Tibial nerve (tissue), 4 donors: ENCODE measurements around the gene HOPX. TPM values are rescaled to one million over a fixed set of nuclear protein-coding genes. Genes with fewer than 3 reads are reported as not detected.

Source experiments
- DNase-seq, 2 donors: peaks; one replicate each; pipeline ENCODE4 v3.0.0-alpha.2; 2019; ENCODE audit warnings: low spot score in 2 of 2
- H3K27ac ChIP-seq, 4 donors: fragments of 200-600 bp; sonication (generic) in 3 of 4; one replicate each; pipeline ENCODE4 v1.5.1; 2017 to 2019; ENCODE audit warnings: mild to moderate bottlenecking in 1 of 4
- H3K27me3 ChIP-seq, 2 donors: fragments of 200-600 bp; sonication (generic) in 1 of 2; one replicate each; pipeline versions ENCODE4 v1.5.1 to v1.6.0; 2017 to 2019
- H3K36me3 ChIP-seq, 3 donors: fragments of 200-600 bp; sonication (generic); one replicate each; pipeline ENCODE4 v1.5.1; 2018 to 2019
- H3K4me1 ChIP-seq, 4 donors: fragments of 200-600 bp; sonication (generic) in 3 of 4; one replicate each; pipeline ENCODE4 v1.5.1; 2017 to 2019
- H3K4me3 ChIP-seq, 4 donors: fragments of 200-600 bp; sonication (generic) in 3 of 4; one replicate each; pipeline ENCODE4 v1.5.1; 2017 to 2019; ENCODE audit warnings: mild to moderate bottlenecking in 1 of 4, moderate library complexity in 1 of 4
- H3K9me3 ChIP-seq, 4 donors: fragments of 200-600 bp; sonication (generic) in 3 of 4; one replicate each; pipeline ENCODE4 v1.5.1; 2017 to 2019
- CTCF ChIP-seq, 5 experiments: fragments of 200-600 bp in 3 of 5; fragments of 450-650 bp in 2 of 5; sonication (generic) in 3 of 5; IDR thresholded peaks; one replicate each; pipeline ENCODE4 v1.5.1; 2016 to 2019; ENCODE audit warnings: antibody characterized with exemption in 5 of 5, mild to moderate bottlenecking in 3 of 5, moderate library complexity in 2 of 5
- EP300 ChIP-seq, 2 donors: sonication (generic); formaldehyde crosslinking; IDR thresholded peaks; one replicate each; pipeline ENCODE4 v1.6.1; 2017; ENCODE audit warnings: antibody characterized with exemption in 2 of 2, mild to moderate bottlenecking in 1 of 2
- POLR2A ChIP-seq, 2 donors: fragments of 450-650 bp; IDR thresholded peaks; one replicate each; pipeline ENCODE4 v1.6.1; 2017; ENCODE audit warnings: antibody characterized with exemption in 2 of 2, mild to moderate bottlenecking in 2 of 2, moderate library complexity in 2 of 2
- WGBS, 2 donors: methylation state at CpG; one replicate each; pipeline ENCODE4 v1.1.5; 2018; 5-methylcytosine and 5-hydroxymethylcytosine counted together
- total RNA-seq, 4 donors: library from RNA; depleted of rRNA; stranded (reverse); fragments of >200 nt; gene quantifications; one replicate each; pipeline ENCODE4 v1.1.0, GENCODE V29; 2016

Gene HOPX
- total RNA-seq, 4 donors from 2014 or later = 0.63 to 2.7 (median 1.9) TPM

DNA sequence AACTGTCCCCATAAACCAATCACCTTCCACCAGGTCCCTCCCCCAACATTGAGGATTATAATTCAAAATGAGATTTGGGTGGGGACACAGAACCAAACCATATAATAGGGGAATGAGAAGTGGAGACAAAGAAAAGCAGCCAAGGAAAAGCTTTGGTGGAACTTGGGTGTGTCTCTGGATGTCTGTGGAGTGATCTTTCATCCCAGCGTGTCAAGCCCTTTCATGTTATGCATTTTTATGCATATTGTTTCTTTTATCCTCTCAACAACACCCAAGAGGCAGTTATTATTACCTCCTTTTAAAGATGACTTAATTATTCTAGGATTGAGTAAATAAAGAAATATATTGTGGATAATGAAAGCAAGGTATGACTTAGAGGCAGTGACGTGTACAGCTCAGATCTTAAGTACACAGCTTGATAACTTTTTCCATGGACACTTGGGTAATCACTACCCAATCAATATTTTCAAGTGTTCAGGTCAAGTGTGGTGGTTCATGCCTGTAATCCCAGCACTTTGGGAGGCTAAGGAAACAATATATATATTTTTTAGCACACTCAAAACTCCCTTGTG lies 42.6 kb upstream of the HOPX start:
- H3K9me3 ChIP-seq = no peaks in the 10 kb centered on the region

GRCh38 chr4:56723201-56723605 lies 42.1 kb upstream of the HOPX start:
- TF ChIP-seq EP300 (IDR thresholded peaks at IDR 0.05) = no peak
- TF ChIP-seq CTCF (IDR thresholded peaks at IDR 0.05) = no peak
- DNase-seq = no peak
- Histone ChIP-seq H3K4me1 (no peaks in the 10 kb centered on the region), H3K9me3 (no peaks in the 10 kb centered on the region), H3K4me3 (no peak overlapping the region), H3K27ac (no peak overlapping the region), H3K36me3 (no peaks in the 10 kb centered on the region), H3K27me3 (no peaks in the 10 kb centered on the region)
- 64 to 67% methylated on average over 5 of the region's 5 CpGs for WGBS, 2 donors

More for the DNA sequence above, 42.6 kb upstream of the HOPX start:
- H3K27ac ChIP-seq = no peak overlapping the region
- H3K4me3 ChIP-seq = no peak overlapping the region
- no peaks in the 10 kb centered on the region for H3K36me3 ChIP-seq
- no peak for TF ChIP-seq EP300 (IDR thresholded peaks at IDR 0.05)
- TF ChIP-seq CTCF (IDR thresholded peaks at IDR 0.05) = no peak
- no peak for TF ChIP-seq POLR2A (IDR thresholded peaks at IDR 0.05)
- no peaks in the 10 kb centered on the region for H3K27me3 ChIP-seq
- no peaks in the 10 kb centered on the region for H3K4me1 ChIP-seq
- 68 to 71% methylated on average over 2 of the region's 2 CpGs for WGBS, 2 donors
- no peak for DNase-seq

DNA sequence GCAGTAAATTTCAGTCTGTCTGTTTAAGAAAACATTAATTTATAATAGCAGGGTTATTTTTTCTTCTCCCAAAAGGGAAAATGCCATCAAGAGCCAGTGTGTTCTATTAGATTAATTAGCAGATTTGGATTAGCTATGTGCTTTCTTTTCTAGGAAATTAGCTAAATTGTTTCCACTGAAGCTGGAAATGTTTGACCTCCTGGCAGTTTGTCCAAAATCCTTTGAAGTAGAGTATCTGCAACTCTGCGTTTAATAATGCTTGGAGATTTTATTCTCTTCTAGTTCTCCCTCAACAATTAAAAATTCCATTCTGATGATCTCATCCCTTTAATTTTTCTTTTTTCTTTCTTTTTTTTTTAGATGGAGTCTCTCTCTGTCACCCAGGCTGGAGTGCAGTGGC lies 27.1 kb upstream of the HOPX start:
- H3K36me3 ChIP-seq = no peaks in the 10 kb centered on the region
- peaks cover 0 to 10% (median 0%) of the 10 kb centered on the region in 4 donors for H3K4me1 ChIP-seq
- H3K27ac ChIP-seq = no peak overlapping the region
- H3K27me3 ChIP-seq = no peaks in the 10 kb centered on the region
- peaks cover 0 to 13% (median 0%) of the 10 kb centered on the region in 4 donors for H3K9me3 ChIP-seq
- H3K4me3 ChIP-seq = no peak overlapping the region
- no peak for DNase-seq
- TF ChIP-seq EP300 (IDR thresholded peaks at IDR 0.05) = no peak
- 19 to 22% methylated on average over 1 of the region's 1 CpG for WGBS, 2 donors

DNA sequence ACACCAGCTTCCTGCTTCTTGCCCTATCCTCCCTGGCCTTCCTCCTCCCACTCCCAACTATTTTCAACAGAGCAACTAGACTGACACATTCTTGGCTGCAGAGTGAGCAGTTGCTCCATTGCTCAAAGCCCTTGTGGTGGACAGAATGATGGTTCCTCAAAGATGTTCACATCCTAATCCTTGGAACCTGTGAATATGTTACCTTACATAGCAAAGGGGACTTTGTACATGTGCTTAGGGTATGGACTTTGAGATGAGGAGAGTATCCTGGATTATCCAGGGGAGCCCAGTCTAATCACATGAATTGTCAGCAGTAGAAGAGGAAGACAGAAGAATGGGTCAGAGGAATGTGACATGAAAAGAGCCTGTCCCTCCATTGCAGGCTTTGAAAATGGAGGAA lies 24.9 kb upstream of the HOPX start:
- Histone ChIP-seq H3K36me3 (no peaks in the 10 kb centered on the region), H3K9me3 (no peaks in the 10 kb centered on the region), H3K27me3 (no peaks in the 10 kb centered on the region), H3K4me1 (peaks cover 0 to 10% (median 0%) of the 10 kb centered on the region in 4 donors), H3K4me3 (no peak overlapping the region), H3K27ac (no peak overlapping the region)
- TF ChIP-seq CTCF (IDR thresholded peaks at IDR 0.05) (no peak), POLR2A (IDR thresholded peaks at IDR 0.05) (no peak), EP300 (IDR thresholded peaks at IDR 0.05) (no peak)
- no peak for DNase-seq

DNA sequence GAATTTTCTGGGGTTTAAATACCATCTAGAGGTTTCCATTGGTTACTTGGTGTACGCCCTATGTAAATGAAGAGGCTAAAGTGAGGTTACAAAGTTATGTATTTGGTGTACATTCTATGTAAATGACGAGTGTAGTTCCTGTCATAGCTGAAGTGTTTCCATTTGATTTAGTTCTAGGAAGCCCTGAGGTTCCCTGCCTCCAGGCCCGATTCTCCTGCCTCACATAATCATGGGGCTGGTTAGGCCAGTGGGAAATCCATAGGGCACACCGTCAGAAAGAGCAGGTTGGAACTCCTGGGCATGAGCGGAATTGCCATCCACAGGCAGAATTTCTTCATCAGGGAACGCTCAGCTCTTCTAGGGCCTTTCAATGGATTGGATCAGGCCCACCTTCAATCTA lies 24.2 kb upstream of the HOPX start:
- no peaks in the 10 kb centered on the region for H3K9me3 ChIP-seq
- no peaks in the 10 kb centered on the region for H3K36me3 ChIP-seq
- H3K4me3 ChIP-seq = no peak overlapping the region
- no peak for TF ChIP-seq POLR2A (IDR thresholded peaks at IDR 0.05)
- no peak for TF ChIP-seq EP300 (IDR thresholded peaks at IDR 0.05)
- TF ChIP-seq CTCF (IDR thresholded peaks at IDR 0.05) = no peak
- DNase-seq = no peak
- no peaks in the 10 kb centered on the region for H3K27me3 ChIP-seq
- 91 to 97% methylated on average over 6 of the region's 6 CpGs for WGBS, 2 donors
- peaks cover 0 to 10% (median 0%) of the 10 kb centered on the region in 4 donors for H3K4me1 ChIP-seq
- H3K27ac ChIP-seq = no peak overlapping the region
